ENCODE data around the gene FRS2.
"Not testable (repeated sequence)": the region's sequence is repeated elsewhere in the genome, so short reads cannot be mapped to it uniquely, and the experiment has no call there.

Gene FRS2

GRCh38 chr12:69470189-69471075 lies at the start of gene FRS2:
TSS of gene FRS2 (plus strand) at chr12:69470388. CDS start at chr12:69569031, 98,643 bp downstream.
- peak; percentile 65 to 66 for DNase-seq (ENCODE audit: low read depth in 2 of 2)

GRCh38 chr12:69421548-69421947 lies 48.6 kb upstream of the FRS2 start:
- no peak for DNase-seq (ENCODE audit: low read depth in 2 of 2)

- no peak for DNase-seq (ENCODE audit: low read depth in 2 of 2)
These were observed 46.9 kb upstream of the FRS2 start for GRCh38 chr12:69423037-69423905.

GRCh38 chr12:69425417-69425816 lies 44.8 kb upstream of the FRS2 start:
- DNase-seq (ENCODE audit: low read depth in 2 of 2), result no peak

- DNase-seq (ENCODE audit: low read depth in 2 of 2), result no peak
These were observed 41.7 kb upstream of the FRS2 start for GRCh38 chr12:69428351-69429073.

- DNase-seq (ENCODE audit: low read depth in 2 of 2), result no peak
These were observed 39.1 kb upstream of the FRS2 start for GRCh38 chr12:69430942-69431590.

- no peak for DNase-seq (ENCODE audit: low read depth in 2 of 2)
These were observed 38.5 kb upstream of the FRS2 start for GRCh38 chr12:69431591-69432222.

- no peak for DNase-seq (ENCODE audit: low read depth in 2 of 2)
These were observed 36.5 kb upstream of the FRS2 start for GRCh38 chr12:69433653-69434052.

GRCh38 chr12:69435644-69436043 lies 34.5 kb upstream of the FRS2 start:
- DNase-seq (ENCODE audit: low read depth in 2 of 2), result no peak

- DNase-seq (ENCODE audit: low read depth in 2 of 2), result no peak
These were observed 33.1 kb upstream of the FRS2 start for GRCh38 chr12:69437073-69437472.

- DNase-seq (ENCODE audit: low read depth in 2 of 2), result no peak
These were observed 31.6 kb upstream of the FRS2 start for GRCh38 chr12:69438539-69438938.

- DNase-seq (ENCODE audit: low read depth in 2 of 2), result no peak
These were observed 30.2 kb upstream of the FRS2 start for GRCh38 chr12:69440016-69440415.

GRCh38 chr12:69440886-69441285 lies 29.3 kb upstream of the FRS2 start:
- no peak for DNase-seq (ENCODE audit: low read depth in 2 of 2)

GRCh38 chr12:69442894-69443293 lies 27.3 kb upstream of the FRS2 start:
- no peak for DNase-seq (ENCODE audit: low read depth in 2 of 2)

GRCh38 chr12:69443916-69444315 lies 26.3 kb upstream of the FRS2 start:
- DNase-seq (ENCODE audit: low read depth in 2 of 2), result no peak

GRCh38 chr12:69447892-69448291 lies 22.3 kb upstream of the FRS2 start:
- DNase-seq (ENCODE audit: low read depth in 2 of 2), result no peak

GRCh38 chr12:69452598-69453132 lies 17.5 kb upstream of the FRS2 start:
- DNase-seq (ENCODE audit: low read depth in 2 of 2), result not testable (repeated sequence)

- DNase-seq (ENCODE audit: low read depth in 2 of 2), result no peak
These were observed 13.9 kb upstream of the FRS2 start for GRCh38 chr12:69456239-69456638.

GRCh38 chr12:69457433-69457832 lies 12.8 kb upstream of the FRS2 start:
- no peak for DNase-seq (ENCODE audit: low read depth in 2 of 2)

GRCh38 chr12:69459477-69459876 lies 10.7 kb upstream of the FRS2 start:
- no peak for DNase-seq (ENCODE audit: low read depth in 2 of 2)

GRCh38 chr12:69464428-69464827 lies 5.8 kb upstream of the FRS2 start:
- no peak for DNase-seq (ENCODE audit: low read depth in 2 of 2)
